B cell (primary cell): ENCODE measurements around the gene THRB. TPM values are rescaled to one million over a fixed set of nuclear protein-coding genes. Genes with fewer than 3 reads are reported as not detected.

Experiments
- ATAC-seq: fragments of 200-7000 bp; cut with Tn5 transposase; one replicate; pipeline ENCODE4 v1.10.0; 2021; ENCODE audit warnings: low read depth, mild to moderate bottlenecking, moderate number of reproducible peaks, moderate library complexity
- CTCF ChIA-PET: fragments of 350-600 bp; sonication (Branson Sonifier 250); formaldehyde crosslinking; loops from one replicate; lab custom pipeline; 2021; ENCODE audit warnings: antibody characterized with exemption, inconsistent platforms; lab: Charles Lee
- POLR2A ChIA-PET: fragments of 350-600 bp; sonication (Branson Sonifier 250); formaldehyde crosslinking; loops from one replicate; lab custom pipeline; 2021; ENCODE audit warnings: antibody characterized with exemption; lab: Charles Lee
- DNase-seq: peaks from one replicate; pipeline ENCODE4 v3.0.0; 2013
- H2AFZ ChIP-seq: 2 replicates; pipeline ENCODE4 v1.6.1; 2012; ENCODE audit warnings: mild to moderate bottlenecking, low read depth, low read length; ENCODE audit not compliant: insufficient read depth, poor library complexity, severe bottlenecking
- H3K27ac ChIP-seq, 2 donors: 1 replicate in 1 of 2; 2 replicates in 1 of 2; pipeline ENCODE4 v1.5.1; 2012 to 2013; ENCODE audit warnings: low read length in 2 of 2, mild to moderate bottlenecking in 2 of 2, moderate library complexity in 1 of 2
- H3K27me3 ChIP-seq, 4 experiments: fragments of 200-600 bp in 1 of 4; sonication (generic) in 1 of 4; replicated peaks in 1 of 4; 1 replicate in 2 of 4; 2 replicates in 2 of 4; pipeline versions ENCODE4 v1.6.1 to v1.7.0; 2013 to 2016; ENCODE audit warnings: low read length in 3 of 4, mild to moderate bottlenecking in 2 of 4, mixed read lengths in 1 of 4, moderate library complexity in 1 of 4; ENCODE audit not compliant: insufficient read depth in 4 of 4, control insufficient read depth in 3 of 4; ENCODE audit errors: control extremely low read depth in 1 of 4
- H3K36me3 ChIP-seq, 2 experiments: replicated peaks in 1 of 2; 1 replicate in 1 of 2; 2 replicates in 1 of 2; pipeline versions ENCODE4 v1.6.1 to v1.7.1; 2013; ENCODE audit warnings: low read length in 1 of 2; ENCODE audit not compliant: insufficient read depth in 2 of 2, control insufficient read depth in 1 of 2; ENCODE audit errors: control extremely low read depth in 1 of 2, extremely low read depth in 1 of 2
- H3K4me1 ChIP-seq, 2 donors: fragments of 200-600 bp in 1 of 2; sonication (generic) in 1 of 2; 1 replicate in 1 of 2; 2 replicates in 1 of 2; pipeline versions ENCODE4 v1.5.1 to v1.6.1; 2013 to 2017; ENCODE audit warnings: low read length in 2 of 2; ENCODE audit not compliant: control insufficient read depth in 2 of 2, insufficient read depth in 2 of 2
- H3K4me2 ChIP-seq: replicated peaks from 2 replicates; pipeline ENCODE3; 2012; ENCODE audit warnings: mild to moderate bottlenecking, low read depth, low read length; ENCODE audit not compliant: poor library complexity, severe bottlenecking
- H3K4me3 ChIP-seq, 5 experiments: fragments of 200-600 bp in 1 of 5; sonication (generic) in 1 of 5; 1 replicate in 3 of 5; 2 replicates in 2 of 5; pipeline versions ENCODE4 v1.5.1 to v1.7.0; 2011 to 2016; ENCODE audit warnings: low read length in 4 of 5, mild to moderate bottlenecking in 4 of 5, low read depth in 2 of 5, control low read depth in 1 of 5, moderate library complexity in 1 of 5; ENCODE audit not compliant: insufficient read depth in 1 of 5; ENCODE audit errors: control extremely low read depth in 1 of 5, extremely low read depth in 1 of 5
- H3K79me2 ChIP-seq: fragments of 200-600 bp; sonication (generic); one replicate; pipeline ENCODE4 v1.6.0; 2016; ENCODE audit warnings: low read length; ENCODE audit not compliant: control insufficient read depth, insufficient read depth
- H3K9ac ChIP-seq: fragments of 200-600 bp; sonication (generic); 2 replicates; pipeline ENCODE4 v1.6.1; 2017; ENCODE audit warnings: mild to moderate bottlenecking, low read length, moderate library complexity
- H3K9me3 ChIP-seq, 3 donors: one replicate each; pipeline versions ENCODE4 v1.6.1 to v1.7.1; 2013; ENCODE audit warnings: low read length in 2 of 3; ENCODE audit not compliant: control insufficient read depth in 2 of 3, insufficient read depth in 1 of 3; ENCODE audit errors: control extremely low read depth in 1 of 3
- H4K20me1 ChIP-seq: 2 replicates; pipeline ENCODE4 v1.6.0; 2012; ENCODE audit warnings: mild to moderate bottlenecking, low read length; ENCODE audit not compliant: insufficient read depth, control insufficient read depth, poor library complexity, severe bottlenecking
- H3K27ac Mint-ChIP-seq: one replicate; pipeline ENCODE4 v1.8.0; 2021; ENCODE audit warnings: mixed read lengths
- H3K27me3 Mint-ChIP-seq: one replicate; pipeline ENCODE4 v1.8.0; 2021; ENCODE audit warnings: mixed read lengths
- H3K4me1 Mint-ChIP-seq: one replicate; pipeline ENCODE4 v1.8.0; 2021; ENCODE audit warnings: mixed read lengths
- H3K4me3 Mint-ChIP-seq: one replicate; pipeline ENCODE4 v1.8.0; 2021; ENCODE audit warnings: mixed read lengths
- H3K9me3 Mint-ChIP-seq: one replicate; pipeline ENCODE4 v1.8.0; 2022; ENCODE audit warnings: mixed read lengths; ENCODE audit not compliant: insufficient read depth
- CTCF ChIP-seq: fragments of 200-600 bp; IDR thresholded peaks from one replicate; pipeline ENCODE4 v1.8.0; 2022; ENCODE audit warnings: antibody characterized with exemption, mild to moderate bottlenecking
- EZH2 ChIP-seq: IDR thresholded peaks from 2 replicates; pipeline ENCODE4 v1.6.1; 2012; ENCODE audit warnings: borderline replicate concordance, low read depth, mild to moderate bottlenecking, moderate library complexity, low read length; ENCODE audit not compliant: insufficient read depth, poor library complexity, severe bottlenecking
- WGBS: methylation state at CpG from one replicate; pipeline ENCODE4 v1.1.5; 2013; ENCODE audit warnings: missing lambda C conversion rate; ENCODE audit not compliant: insufficient coverage; 5-methylcytosine and 5-hydroxymethylcytosine counted together
- intact Hi-C: fragments of 100-400 bp; cut with micrococcal nuclease; formaldehyde crosslinking; loops from one replicate; pipeline ENCODE4 v1.10.0; 2022
- polyA plus RNA-seq: library from polyadenylated mRNA; depleted of rRNA; stranded (reverse); fragments of >200 nt; gene quantifications from 2 replicates; pipeline ENCODE4 v1.2.3, GENCODE V29; 2012
- total RNA-seq, 2 donors: library from RNA; stranded (reverse); fragments of 120-200 nt in 1 of 2; gene quantifications; 1 replicate in 1 of 2; 2 replicates in 1 of 2; pipeline versions ENCODE4 v1.2.3 to v1.2.4, GENCODE V29; 2013 to 2022

The THRB gene
- total and polyA plus RNA-seq, 2 donors (not counting 1 experiment from before 2014, with no cell fraction given), result 0.86 to 1.8 TPM

GRCh38 chr3:24396338-24396737, 98.3 kb downstream of the THRB start:
- DNase-seq (no peak), ATAC-seq (no peak)
- H3K4me2 ChIP-seq, result no peak overlapping the region
- no peak overlapping the region for H3K27ac ChIP-seq
- Mint-ChIP-seq H3K4me3 (no peak overlapping the region), H3K27me3 (peaks cover 8% of the 10 kb centered on the region), H3K4me1 (no peaks in the 10 kb centered on the region), H3K9me3 (no peaks in the 10 kb centered on the region), H3K27ac (no peak overlapping the region)
- ChIA-PET CTCF (no interaction called here), POLR2A (no interaction called here)
- H2AFZ ChIP-seq, result no peak overlapping the region
- intact Hi-C loops, result no loop called here
- no peaks in the 10 kb centered on the region for H3K79me2 ChIP-seq
- no peak overlapping the region for H3K9ac ChIP-seq
- no peaks in the 10 kb centered on the region for H3K9me3 ChIP-seq
- no peak for TF ChIP-seq EZH2
- TF ChIP-seq CTCF, result no peak
- H3K27me3 ChIP-seq, result no peaks in the 10 kb centered on the region
- H3K4me3 ChIP-seq, result no peak overlapping the region
- H4K20me1 ChIP-seq, result no peaks in the 10 kb centered on the region
- 70% methylated on average over 2 of the region's 4 CpGs for WGBS
- H3K4me1 ChIP-seq, result no peaks in the 10 kb centered on the region
- no peaks in the 10 kb centered on the region for H3K36me3 ChIP-seq

- Histone ChIP-seq H3K9ac (no peak overlapping the region), H3K27ac (no peak overlapping the region), H3K4me1 (no peaks in the 10 kb centered on the region), H4K20me1 (no peaks in the 10 kb centered on the region), H3K79me2 (no peaks in the 10 kb centered on the region), H2AFZ (no peak overlapping the region), H3K9me3 (no peaks in the 10 kb centered on the region), H3K4me3 (no peak overlapping the region), H3K4me2 (no peak overlapping the region), H3K27me3 (no peaks in the 10 kb centered on the region), H3K36me3 (no peaks in the 10 kb centered on the region)
- TF ChIP-seq CTCF, result no peak
- TF ChIP-seq EZH2, result no peak
- H3K27ac Mint-ChIP-seq, result no peak overlapping the region
- no peaks in the 10 kb centered on the region for H3K4me1 Mint-ChIP-seq
- ChIA-PET CTCF (no interaction called here), POLR2A (no interaction called here)
- H3K4me3 Mint-ChIP-seq, result no peak overlapping the region
- no peak for ATAC-seq
- intact Hi-C loops, result no loop called here
- no peak for DNase-seq
- H3K27me3 Mint-ChIP-seq, result peaks cover 8% of the 10 kb centered on the region
- H3K9me3 Mint-ChIP-seq, result no peaks in the 10 kb centered on the region
- WGBS, result 100% methylated on average over 1 of the region's 2 CpGs
These were observed 99.9 kb downstream of the THRB start for GRCh38 chr3:24394754-24395153.
